ENCODE results near the gene RPS3. TPM values are rescaled to one million over a fixed set of nuclear protein-coding genes. Genes with fewer than 3 reads are reported as not detected.

Gene RPS3
- total and polyA plus RNA-seq, 9 of the 15 experiments (the other 6 are each of a cell fraction or from before 2014, with no cell fraction given) = 2,700 to 5,771 (median 3,679) TPM

- TF ChIP-seq E2F6 (IDR thresholded peaks at IDR 0.05; ENCODE audit: borderline replicate concordance in 1 of 2, extremely low read depth in 1 of 2, insufficient read depth in 1 of 2, insufficient read length in 1 of 2, low read depth in 1 of 2, low read length in 1 of 2, poor library complexity in 1 of 2, severe bottlenecking in 1 of 2) (no peak), MBD2 (IDR thresholded peaks at IDR 0.05; ENCODE audit: borderline replicate concordance, low read depth) (peak; percentile 6; the same call in 1 of the 2 replicates), U2AF2 (optimal IDR thresholded peaks at IDR 0.05; ENCODE audit: low read depth, low read length) (no peak), PHF21A (IDR thresholded peaks at IDR 0.05; ENCODE audit: borderline replicate concordance, low read depth) (no peak), ATF7 (IDR thresholded peaks at IDR 0.05) (0 out of 2 replicates have a peak, but pooled peaks have one; percentile 13), NONO (IDR thresholded peaks at IDR 0.05; ENCODE audit: low read depth in 2 of 2, low read length in 1 of 2) (peak in 1 of 2 experiments; percentile 28; a peak in 1 of 4 replicates), USF1 (CRISPR knock-in tag; IDR thresholded peaks at IDR 0.05) (no peak), UBTF (IDR thresholded peaks at IDR 0.05; ENCODE audit: borderline replicate concordance in 1 of 2, low read depth in 2 of 2, low read length in 2 of 2) (peak in 1 of 2 experiments; percentile 74; a peak in 1 of 4 replicates), HNRNPLL (IDR thresholded peaks at IDR 0.05; ENCODE audit: low read depth, low read length, poor library complexity, severe bottlenecking) (peak; percentile 20)
Measured at GRCh38 chr11:75351541-75351790, 47.9 kb upstream of the RPS3 start, which contains the start of gene ARRB1 (continued).

Measured in K562 (cell line).